Mesenchymal stem cell (in vitro differentiated cells and primary cell): ENCODE results near the gene FGD6.

ENCODE experiments used
- DNase-seq: peaks from one replicate; pipeline ENCODE4 v3.0.0-alpha.2; 2013
- H2AFZ ChIP-seq: one replicate; pipeline ENCODE4 v1.6.1; 2013; ENCODE audit warnings: low read depth, mild to moderate bottlenecking, control low read depth, inconsistent platforms, low read length, moderate library complexity
- H2AK5ac ChIP-seq: 2 replicates; pipeline ENCODE4 v1.6.1; 2013; ENCODE audit warnings: low read length, moderate library complexity, mild to moderate bottlenecking, inconsistent platforms; ENCODE audit not compliant: severe bottlenecking
- H2BK120ac ChIP-seq: one replicate; pipeline ENCODE4 v1.6.1; 2013; ENCODE audit warnings: low read depth, mild to moderate bottlenecking, inconsistent platforms, low read length, moderate library complexity
- H2BK12ac ChIP-seq, 2 experiments: one replicate each; pipeline ENCODE4 v1.6.1; 2013; ENCODE audit warnings: inconsistent platforms in 2 of 2, low read length in 2 of 2, mild to moderate bottlenecking in 2 of 2, moderate library complexity in 2 of 2, control low read depth in 1 of 2
- H2BK15ac ChIP-seq: one replicate; pipeline ENCODE4 v1.6.1; 2013; ENCODE audit warnings: mild to moderate bottlenecking, low read depth, inconsistent platforms; ENCODE audit not compliant: poor library complexity, severe bottlenecking
- H2BK5ac ChIP-seq: 2 replicates; pipeline ENCODE4 v1.6.1; 2013; ENCODE audit warnings: low read depth, mild to moderate bottlenecking, low read length, control low read depth, inconsistent platforms; ENCODE audit not compliant: poor library complexity, severe bottlenecking
- H3K14ac ChIP-seq, 2 experiments: one replicate each; pipeline ENCODE4 v1.6.1; 2013; ENCODE audit warnings: inconsistent platforms in 2 of 2, low read length in 2 of 2, control low read depth in 1 of 2, mild to moderate bottlenecking in 1 of 2, moderate library complexity in 1 of 2
- H3K18ac ChIP-seq, 2 experiments: one replicate each; pipeline ENCODE4 v1.6.1; 2013; ENCODE audit warnings: inconsistent platforms in 2 of 2, low read length in 2 of 2, control low read depth in 1 of 2, low read depth in 1 of 2, mild to moderate bottlenecking in 1 of 2
- H3K23ac ChIP-seq, 2 experiments: one replicate each; pipeline ENCODE4 v1.6.1; 2013; ENCODE audit warnings: inconsistent platforms in 2 of 2, low read length in 2 of 2, mild to moderate bottlenecking in 2 of 2, moderate library complexity in 2 of 2, control low read depth in 1 of 2
- H3K27ac ChIP-seq: 2 replicates; pipeline ENCODE4 v1.5.1; 2013; ENCODE audit warnings: mild to moderate bottlenecking, moderate library complexity, low read length, control low read depth, inconsistent platforms; ENCODE audit not compliant: poor library complexity, severe bottlenecking
- H3K27me3 ChIP-seq, 2 experiments: 2 replicates each; pipeline versions ENCODE4 v1.6.1 to v1.7.0; 2013; ENCODE audit warnings: low read length in 2 of 2, mild to moderate bottlenecking in 2 of 2, moderate library complexity in 2 of 2, control low read depth in 1 of 2, inconsistent platforms in 1 of 2; ENCODE audit not compliant: control insufficient read depth in 1 of 2, insufficient read depth in 1 of 2
- H3K36me3 ChIP-seq, 2 experiments: 2 replicates each; pipeline versions ENCODE4 v1.6.1 to v1.7.0; 2013; ENCODE audit warnings: low read length in 2 of 2, control low read depth in 1 of 2, inconsistent platforms in 1 of 2, low read depth in 1 of 2, mild to moderate bottlenecking in 1 of 2; ENCODE audit not compliant: insufficient read depth in 2 of 2, control insufficient read depth in 1 of 2
- H3K4ac ChIP-seq, 2 experiments: one replicate each; pipeline ENCODE4 v1.6.1; 2013; ENCODE audit warnings: inconsistent platforms in 2 of 2, low read length in 2 of 2, mild to moderate bottlenecking in 2 of 2, moderate library complexity in 2 of 2, control low read depth in 1 of 2, low read depth in 1 of 2
- H3K4me1 ChIP-seq: 2 replicates; pipeline ENCODE4 v1.6.1; 2013; ENCODE audit warnings: low read depth, low read length, control low read depth; ENCODE audit not compliant: control insufficient read depth, insufficient read depth
- H3K4me2 ChIP-seq: 2 replicates; pipeline ENCODE4 v1.6.1; 2013; ENCODE audit warnings: low read length, mild to moderate bottlenecking, inconsistent platforms; ENCODE audit not compliant: poor library complexity, severe bottlenecking
- H3K4me3 ChIP-seq, 2 experiments: 2 replicates each; pipeline versions ENCODE4 v1.5.1 to v1.7.0; 2013; ENCODE audit warnings: low read length in 2 of 2, mild to moderate bottlenecking in 2 of 2, control low read depth in 1 of 2, low read depth in 1 of 2; ENCODE audit not compliant: insufficient read depth in 1 of 2
- H3K79me1 ChIP-seq: replicated peaks from 2 replicates; pipeline ENCODE4 v1.6.1; 2013; ENCODE audit warnings: mild to moderate bottlenecking, control low read depth, low read length, inconsistent platforms; ENCODE audit not compliant: poor library complexity, severe bottlenecking
- H3K9ac ChIP-seq: 2 replicates; pipeline ENCODE4 v1.7.0; 2013; ENCODE audit warnings: mild to moderate bottlenecking, low read length, moderate library complexity
- H3K9me3 ChIP-seq: 2 replicates; pipeline ENCODE4 v1.7.0; 2013; ENCODE audit warnings: mild to moderate bottlenecking, low read length; ENCODE audit not compliant: control insufficient read depth
- H4K8ac ChIP-seq: one replicate; pipeline ENCODE4 v1.6.1; 2013; ENCODE audit warnings: inconsistent platforms, mild to moderate bottlenecking, low read length, moderate library complexity
- H4K91ac ChIP-seq: one replicate; pipeline ENCODE4 v1.6.1; 2013; ENCODE audit warnings: mild to moderate bottlenecking, low read length, inconsistent platforms
- WGBS: methylation state at CpG from one replicate; pipeline ENCODE4 v1.1.7; 2013; ENCODE audit warnings: mixed read lengths; 5-methylcytosine and 5-hydroxymethylcytosine counted together

The FGD6 gene

GRCh38 chr12:95201056-95201670 lies 16.1 kb downstream of the FGD6 start:
- H3K79me1 ChIP-seq: peaks cover 2% of the 10 kb centered on the region
- peak; percentile 8 for DNase-seq
- peak overlapping the region; percentile 54 for H2AK5ac ChIP-seq
- no peak overlapping the region for H2AFZ ChIP-seq
- H4K91ac ChIP-seq: no peak overlapping the region
- H2BK120ac ChIP-seq: no peak overlapping the region
- H3K36me3 ChIP-seq: no peaks in the 10 kb centered on the region
- H3K14ac ChIP-seq: no peak overlapping the region
- H2BK15ac ChIP-seq: no peak overlapping the region
- peaks cover 12% of the 10 kb centered on the region for H3K4me1 ChIP-seq
- no peaks in the 10 kb centered on the region for H3K27me3 ChIP-seq
- H2BK5ac ChIP-seq: no peak overlapping the region
- H3K18ac ChIP-seq: no peak overlapping the region
- peak overlapping the region; percentile 19 for H3K27ac ChIP-seq
- H3K9ac ChIP-seq: peak overlapping the region; percentile 67
- no peak overlapping the region for H3K4me2 ChIP-seq
- peak overlapping the region in 1 of 2 experiments; percentile 35 for H3K4me3 ChIP-seq
- H2BK12ac ChIP-seq: no peak overlapping the region
- WGBS: 95% methylated on average over 3 of the region's 4 CpGs
- H3K4ac ChIP-seq: no peak overlapping the region
- no peak overlapping the region for H3K23ac ChIP-seq
- H3K9me3 ChIP-seq: no peaks in the 10 kb centered on the region
- no peak overlapping the region for H4K8ac ChIP-seq

DNA sequence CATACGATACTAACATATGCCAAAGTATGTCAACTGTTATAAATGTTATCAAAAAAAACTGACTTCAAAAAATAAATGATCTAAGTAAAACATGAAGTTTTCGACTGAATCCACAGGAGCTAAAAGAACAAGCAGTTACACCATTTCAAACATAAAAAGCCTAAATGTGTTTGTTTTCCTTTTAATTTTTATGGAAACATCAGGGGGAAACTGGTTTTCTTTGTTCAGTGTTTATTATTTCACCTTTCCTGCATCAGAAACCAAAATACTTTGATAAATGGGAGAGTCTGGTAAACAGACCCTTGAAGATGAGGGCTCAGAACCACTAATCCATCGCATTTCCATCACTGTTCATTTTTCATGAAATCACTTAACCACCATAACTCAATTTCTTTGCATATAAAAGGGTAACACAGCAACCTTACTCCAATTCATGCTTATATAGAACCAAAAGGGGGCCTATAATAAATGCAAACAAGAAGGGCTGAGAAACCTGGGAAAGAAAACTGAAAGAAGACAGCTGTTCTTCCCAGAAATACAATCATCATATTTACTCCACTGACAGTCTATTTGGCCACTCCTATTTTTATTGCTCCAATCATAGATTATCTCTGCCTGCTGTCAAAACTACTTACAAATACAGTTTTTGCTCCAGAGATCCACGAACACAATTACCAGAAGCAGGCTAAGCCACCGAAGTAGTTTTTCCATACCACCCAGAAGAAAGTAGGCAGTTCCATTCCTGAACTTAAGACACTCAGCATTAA lies 17.0 kb downstream of the FGD6 start:
- Histone ChIP-seq H2AFZ (no peak overlapping the region), H2BK5ac (no peak overlapping the region), H2BK15ac (no peak overlapping the region), H3K18ac (no peak overlapping the region), H3K4me1 (peaks cover 10% of the 10 kb centered on the region), H3K79me1 (peaks cover 2% of the 10 kb centered on the region), H3K27me3 (no peaks in the 10 kb centered on the region), H2BK12ac (no peak overlapping the region), H3K4me2 (peak overlapping the region; percentile 13), H3K14ac (no peak overlapping the region), H4K91ac (no peak overlapping the region), H3K27ac (peak overlapping the region; percentile 31), H3K9me3 (no peaks in the 10 kb centered on the region), H3K23ac (no peak overlapping the region), H3K4me3 (peak overlapping the region in 1 of 2 experiments; percentile 35), H2AK5ac (no peak overlapping the region), H3K9ac (peak overlapping the region; percentile 67), H4K8ac (no peak overlapping the region), H2BK120ac (no peak overlapping the region), H3K36me3 (no peaks in the 10 kb centered on the region), H3K4ac (peak overlapping the region in 1 of 2 experiments; percentile 55)
- 53% methylated on average over 3 of the region's 5 CpGs for WGBS
- peak; percentile 25 for DNase-seq

DNA sequence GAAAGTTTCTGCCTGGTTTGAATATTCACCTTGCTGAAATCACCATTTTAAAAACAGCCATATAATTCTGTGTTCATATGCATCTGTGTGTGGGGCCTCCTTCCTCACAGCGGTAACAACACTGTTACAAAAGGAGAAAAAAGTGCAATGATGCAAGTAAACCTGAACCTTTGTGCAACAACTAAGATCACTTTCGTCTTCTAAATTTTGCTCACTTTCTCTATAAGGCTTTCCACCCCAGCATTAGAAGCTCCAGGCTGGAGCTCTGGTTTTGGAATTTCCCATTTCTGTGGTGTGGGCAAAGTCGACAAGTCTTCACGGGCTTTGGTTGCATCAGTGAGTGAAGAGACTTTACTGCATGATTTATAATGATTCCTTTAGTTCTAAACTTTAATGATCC lies 18.4 kb downstream of the FGD6 start:
- H3K14ac ChIP-seq: no peak overlapping the region
- no peak overlapping the region for H3K4me3 ChIP-seq
- no peak overlapping the region for H2BK120ac ChIP-seq
- no peak overlapping the region for H4K8ac ChIP-seq
- no peaks in the 10 kb centered on the region for H3K27me3 ChIP-seq
- no peak overlapping the region for H3K9ac ChIP-seq
- H3K4me1 ChIP-seq: peaks cover 3% of the 10 kb centered on the region
- H2AFZ ChIP-seq: no peak overlapping the region
- H4K91ac ChIP-seq: no peak overlapping the region
- H3K4me2 ChIP-seq: no peak overlapping the region
- 94% methylated on average over 3 of the region's 4 CpGs for WGBS
- no peaks in the 10 kb centered on the region for H3K9me3 ChIP-seq
- H3K18ac ChIP-seq: no peak overlapping the region
- no peak overlapping the region for H3K23ac ChIP-seq
- H2BK12ac ChIP-seq: no peak overlapping the region
- H3K79me1 ChIP-seq: peaks cover 8% of the 10 kb centered on the region
- H2BK5ac ChIP-seq: no peak overlapping the region
- DNase-seq: peak; percentile 23
- peak overlapping the region; percentile 23 for H3K27ac ChIP-seq
- no peaks in the 10 kb centered on the region for H3K36me3 ChIP-seq
- H2AK5ac ChIP-seq: no peak overlapping the region
- no peak overlapping the region for H2BK15ac ChIP-seq
- H3K4ac ChIP-seq: no peak overlapping the region

- H3K79me1 ChIP-seq: peaks cover 11% of the 10 kb centered on the region
- H3K4ac ChIP-seq: no peak overlapping the region
- H3K23ac ChIP-seq: no peak overlapping the region
- H3K14ac ChIP-seq: no peak overlapping the region
- no peak overlapping the region for H3K4me2 ChIP-seq
- no peak overlapping the region for H2BK120ac ChIP-seq
- H4K91ac ChIP-seq: no peak overlapping the region
- no peak overlapping the region for H3K4me3 ChIP-seq
- no peak overlapping the region for H2AFZ ChIP-seq
- H3K9ac ChIP-seq: no peak overlapping the region
- H3K27me3 ChIP-seq: no peaks in the 10 kb centered on the region
- DNase-seq: no peak
- H2AK5ac ChIP-seq: no peak overlapping the region
- no peak overlapping the region for H3K27ac ChIP-seq
- H2BK5ac ChIP-seq: no peak overlapping the region
- H3K18ac ChIP-seq: no peak overlapping the region
- H2BK15ac ChIP-seq: no peak overlapping the region
- H2BK12ac ChIP-seq: no peak overlapping the region
- no peaks in the 10 kb centered on the region for H3K36me3 ChIP-seq
- no peaks in the 10 kb centered on the region for H3K9me3 ChIP-seq
- WGBS: 70% methylated on average over 2 of the region's 2 CpGs
- H4K8ac ChIP-seq: no peak overlapping the region
- H3K4me1 ChIP-seq: peaks cover 3% of the 10 kb centered on the region
Measured at GRCh38 chr12:95197636-95198035, 19.6 kb downstream of the FGD6 start.
